Body of pancreas (tissue), 4 donors: Measurements from ENCODE around the gene SEC14L1.

Experiments used
- POLR2A ChIP-seq, 3 donors: fragments of 450-650 bp; IDR thresholded peaks; one replicate each; pipeline ENCODE4 v1.6.1; 2016; ENCODE audit warnings: antibody characterized with exemption in 3 of 3, mild to moderate bottlenecking in 2 of 3
- TF ChIP-seq, protein P1 (sequence below), 7 experiments: fragments of 450-650 bp in 4 of 7; fragments of 200-600 bp in 3 of 7; sonication (generic) in 3 of 7; IDR thresholded peaks; one replicate each; pipeline ENCODE4 v1.5.1; 2016 to 2019; ENCODE audit warnings: antibody characterized with exemption in 7 of 7

- TF ChIP-seq, protein P1, sequence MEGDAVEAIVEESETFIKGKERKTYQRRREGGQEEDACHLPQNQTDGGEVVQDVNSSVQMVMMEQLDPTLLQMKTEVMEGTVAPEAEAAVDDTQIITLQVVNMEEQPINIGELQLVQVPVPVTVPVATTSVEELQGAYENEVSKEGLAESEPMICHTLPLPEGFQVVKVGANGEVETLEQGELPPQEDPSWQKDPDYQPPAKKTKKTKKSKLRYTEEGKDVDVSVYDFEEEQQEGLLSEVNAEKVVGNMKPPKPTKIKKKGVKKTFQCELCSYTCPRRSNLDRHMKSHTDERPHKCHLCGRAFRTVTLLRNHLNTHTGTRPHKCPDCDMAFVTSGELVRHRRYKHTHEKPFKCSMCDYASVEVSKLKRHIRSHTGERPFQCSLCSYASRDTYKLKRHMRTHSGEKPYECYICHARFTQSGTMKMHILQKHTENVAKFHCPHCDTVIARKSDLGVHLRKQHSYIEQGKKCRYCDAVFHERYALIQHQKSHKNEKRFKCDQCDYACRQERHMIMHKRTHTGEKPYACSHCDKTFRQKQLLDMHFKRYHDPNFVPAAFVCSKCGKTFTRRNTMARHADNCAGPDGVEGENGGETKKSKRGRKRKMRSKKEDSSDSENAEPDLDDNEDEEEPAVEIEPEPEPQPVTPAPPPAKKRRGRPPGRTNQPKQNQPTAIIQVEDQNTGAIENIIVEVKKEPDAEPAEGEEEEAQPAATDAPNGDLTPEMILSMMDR (IDR thresholded peaks at IDR 0.05): no peak
- no peak for TF ChIP-seq POLR2A (IDR thresholded peaks at IDR 0.05)
Observed at GRCh38 chr17:77117415-77117814, 23.4 kb upstream of the SEC14L1 start.
